DMS114 treated with DMSO at 0.1 percent for 48 hours (cell line): ENCODE measurements around the gene LRRC37A.
A peak's percentile ranks its signal among the peaks of the same experiment; 100 is the strongest.
"Not testable (repeated sequence)": the region's sequence is repeated elsewhere in the genome, so short reads cannot be mapped to it uniquely, and the experiment has no call there.

Experiments
- DNase-seq: peaks from one replicate; lab custom pipeline; 2025; ENCODE audit not compliant: unreplicated experiment; lab: John Stamatoyannopoulos, UW

The LRRC37A gene

DNA sequence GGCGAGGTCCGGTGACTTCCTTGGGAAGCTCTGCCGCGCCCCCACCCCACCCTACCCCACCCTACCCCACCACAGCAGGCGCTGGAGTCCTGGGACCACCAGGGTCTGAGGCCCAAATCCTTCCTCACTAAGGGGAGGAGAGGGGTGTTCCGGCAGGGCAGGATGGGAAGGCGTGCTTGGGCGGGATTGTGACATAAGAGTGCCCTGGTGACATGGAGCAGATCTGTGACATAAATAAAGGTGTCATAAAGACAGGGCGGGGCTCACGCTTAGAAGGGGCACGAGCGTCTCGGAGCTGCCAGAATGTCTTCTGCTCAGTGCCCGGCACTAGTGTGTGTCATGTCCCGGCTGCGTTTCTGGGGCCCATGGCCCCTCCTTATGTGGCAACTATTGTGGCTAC, at the start of gene LRRC37A:
Gene LRRC37A (plus strand): TSS at position 301 of the 400 bp plus-strand sequence. CDS start 3 bp downstream, at position 304.
- DNase-seq: not testable (repeated sequence)

DNA sequence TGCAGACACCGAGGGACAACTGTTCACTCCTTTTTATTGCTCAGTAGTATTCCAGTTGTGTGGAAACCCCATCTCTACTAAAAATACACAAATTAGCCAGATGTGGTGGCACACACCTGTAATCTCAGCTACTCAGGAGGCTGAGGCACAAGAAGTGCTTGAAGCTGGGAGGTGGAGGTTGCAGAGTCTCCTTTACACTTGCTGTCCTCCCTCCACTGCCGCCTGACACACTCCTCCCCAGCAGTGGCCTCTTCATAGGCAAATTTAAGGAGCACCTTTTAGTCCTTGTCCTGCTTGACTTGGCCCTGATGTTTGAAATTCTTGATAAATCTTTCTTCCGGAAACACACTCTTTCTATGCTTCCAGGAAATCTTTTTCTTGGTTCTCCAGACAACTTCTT, 45.8 kb upstream of the LRRC37A start:
- not testable (repeated sequence) for DNase-seq

DNA sequence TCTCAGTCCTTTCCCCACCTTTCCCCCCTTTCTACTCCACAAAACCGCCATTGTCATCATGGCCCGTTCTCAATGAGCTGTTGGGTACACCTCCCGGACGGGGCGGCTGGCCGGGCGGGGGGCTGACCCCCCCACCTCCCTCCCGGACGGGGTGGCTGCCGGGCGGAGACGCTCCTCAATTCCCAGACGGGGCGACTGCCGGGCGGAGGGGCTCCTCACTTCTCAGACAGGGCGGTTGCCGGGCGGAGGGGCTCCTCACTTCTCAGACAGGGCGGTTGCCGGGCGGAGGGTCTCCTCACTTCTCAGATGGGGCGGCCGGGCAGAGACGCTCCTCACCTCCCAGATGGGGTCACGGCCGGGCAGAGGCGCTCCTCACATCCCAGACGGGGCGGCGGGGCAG, 42.1 kb upstream of the LRRC37A start:
- DNase-seq: not testable (repeated sequence)

DNA sequence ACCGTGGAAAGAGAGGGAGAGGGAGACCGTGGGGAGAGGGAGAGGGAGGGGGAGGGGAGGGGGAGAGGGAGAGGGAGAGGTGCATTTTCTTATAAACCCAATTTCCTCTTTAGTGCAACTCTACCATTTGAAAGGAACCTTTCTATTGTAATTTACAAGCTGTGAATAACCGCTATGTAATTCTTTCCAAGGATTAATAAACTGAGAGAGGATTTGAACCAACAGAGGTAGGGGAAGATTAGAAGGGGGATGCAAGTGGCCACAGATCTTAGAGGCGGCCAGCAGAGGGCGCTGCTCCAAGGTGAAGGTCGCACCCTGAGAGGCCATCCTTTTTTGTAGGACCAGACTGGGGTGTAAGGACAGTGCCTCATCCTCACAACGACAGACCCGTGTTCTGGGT, 41.2 kb upstream of the LRRC37A start:
- peak; percentile 25 for DNase-seq

DNA sequence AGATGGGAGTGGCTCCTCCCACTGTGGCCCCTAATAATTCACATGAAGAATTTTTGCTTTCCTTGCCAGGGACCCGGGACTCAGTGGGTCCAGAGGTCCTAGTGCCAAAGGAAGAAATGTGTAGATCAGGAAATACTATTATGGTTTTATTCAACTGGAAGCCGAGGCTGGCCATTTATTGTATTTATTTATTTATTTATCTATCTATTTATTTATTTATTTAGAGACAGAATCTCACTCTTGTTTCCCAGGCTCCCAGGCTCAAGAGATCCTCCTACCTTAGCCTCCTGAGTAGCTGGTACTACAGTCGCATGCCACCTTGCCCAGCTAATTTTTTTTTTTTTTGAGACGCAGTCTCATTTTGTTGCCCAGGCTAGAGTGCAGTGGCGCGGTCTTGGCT, 40.7 kb upstream of the LRRC37A start:
- not testable (repeated sequence) for DNase-seq

DNA sequence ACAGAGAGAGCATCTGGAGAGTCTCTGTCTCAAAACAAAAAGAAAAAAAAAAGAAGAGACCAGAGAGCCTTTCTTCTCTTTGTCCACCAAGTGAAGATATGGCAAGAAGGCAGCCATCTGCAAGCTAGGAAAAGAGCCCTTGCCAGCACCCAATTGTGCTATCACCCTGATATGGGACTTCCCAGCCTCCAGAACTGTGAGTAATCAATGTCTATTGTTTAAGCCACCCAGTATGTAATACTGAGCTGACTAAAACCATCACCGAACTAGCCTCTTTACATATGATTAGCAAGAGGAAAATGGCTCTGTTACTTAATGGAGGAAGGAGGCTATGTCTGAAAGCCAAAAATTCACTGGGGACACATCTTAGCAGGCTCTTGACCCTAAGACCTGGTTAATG, 38.6 kb upstream of the LRRC37A start:
- not testable (repeated sequence) for DNase-seq

DNA sequence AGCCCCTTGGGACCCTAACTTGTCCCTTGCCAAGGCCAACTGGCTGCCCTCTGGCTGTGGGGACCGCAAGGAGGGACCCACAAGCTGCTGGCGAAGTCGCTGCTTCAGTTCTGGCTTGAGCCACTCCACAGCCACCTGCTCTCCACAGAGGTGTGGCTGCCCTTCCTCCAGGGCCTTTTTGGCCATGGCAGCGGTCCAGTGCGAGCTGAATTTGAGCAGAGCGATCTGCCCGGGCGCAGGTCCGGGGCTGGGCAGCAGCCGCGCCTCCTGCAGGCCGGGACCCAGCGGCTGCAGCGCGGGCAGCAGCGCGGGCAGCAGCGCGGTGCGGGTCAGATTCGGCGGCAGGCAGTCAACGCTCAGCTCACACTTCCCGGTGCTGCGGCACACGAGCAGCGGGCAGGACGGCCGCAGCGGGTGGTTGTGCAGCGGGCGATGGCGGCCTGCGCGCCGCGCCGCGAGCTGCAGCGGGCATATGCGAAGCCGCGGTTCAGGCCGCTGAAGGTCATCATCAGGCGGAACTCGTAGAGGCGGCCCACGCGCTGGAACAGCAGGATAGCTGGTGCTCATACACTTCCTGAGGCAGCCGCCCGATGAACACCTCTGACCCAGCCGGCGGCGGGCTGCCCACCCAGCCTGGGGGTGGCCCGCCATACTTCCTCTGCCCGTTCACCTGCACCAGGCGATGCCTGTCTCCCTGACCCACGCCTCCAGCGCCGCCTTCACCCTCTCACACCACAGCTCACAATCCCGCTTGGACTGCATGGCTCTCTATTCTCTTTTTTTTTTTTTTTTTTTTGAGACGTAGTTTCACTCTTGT, 34.9 kb upstream of the LRRC37A start:
- DNase-seq: not testable (repeated sequence)

DNA sequence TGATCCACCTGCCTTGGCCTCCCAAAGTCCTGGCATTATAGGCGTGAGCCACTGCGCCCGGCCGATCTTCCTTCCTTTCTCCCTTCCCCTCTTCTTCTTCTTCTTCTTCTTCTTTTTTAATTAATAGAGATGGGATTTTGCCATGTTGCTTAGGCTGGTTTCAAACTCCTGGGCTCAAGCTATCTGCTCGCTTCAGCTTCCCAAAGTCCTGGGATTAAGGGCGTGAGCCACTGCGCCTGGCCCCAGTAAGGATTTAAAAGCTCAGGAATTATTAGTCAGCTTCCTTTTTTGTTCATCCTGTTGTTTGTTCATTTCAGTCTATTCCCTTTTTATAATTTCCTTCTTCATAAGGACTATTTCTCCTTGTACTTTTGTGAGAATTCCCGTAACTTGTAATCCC, 32.7 kb upstream of the LRRC37A start:
- DNase-seq: no peak

DNA sequence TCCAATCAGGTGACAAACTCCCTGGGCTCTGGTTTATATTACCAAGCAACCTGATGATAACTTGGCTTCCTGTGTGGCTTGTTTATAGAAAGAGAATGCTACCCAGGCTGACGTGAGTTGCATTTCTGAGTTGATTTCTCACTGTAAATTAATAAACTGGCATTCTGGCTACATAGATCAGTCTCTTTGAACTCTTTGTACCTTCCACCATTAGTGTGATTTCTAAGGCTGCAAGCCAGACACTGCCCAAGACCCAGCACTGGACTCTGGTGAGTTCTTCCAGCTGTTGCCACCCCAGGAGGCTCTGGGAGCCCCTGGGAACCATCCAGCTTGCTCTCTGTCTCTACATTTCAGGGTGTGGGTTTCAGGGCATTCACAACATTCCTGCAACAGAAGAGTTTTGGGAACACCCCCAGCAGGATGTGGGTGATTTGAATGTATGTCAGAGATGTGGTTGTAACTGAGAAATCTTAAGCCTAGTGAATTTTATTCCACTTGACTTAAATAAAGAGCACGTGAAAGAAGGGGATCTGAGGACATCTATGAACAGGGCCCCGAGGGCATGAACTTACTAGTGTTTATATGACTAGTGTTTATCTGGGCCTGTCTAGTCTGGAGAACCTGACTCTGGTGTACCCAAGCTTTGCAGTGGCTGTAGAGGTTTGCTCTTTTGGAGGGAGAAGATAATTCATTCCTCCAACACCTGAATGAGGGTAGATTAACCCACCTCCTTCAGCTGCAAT, 30.3 kb upstream of the LRRC37A start:
- no peak for DNase-seq

DNA sequence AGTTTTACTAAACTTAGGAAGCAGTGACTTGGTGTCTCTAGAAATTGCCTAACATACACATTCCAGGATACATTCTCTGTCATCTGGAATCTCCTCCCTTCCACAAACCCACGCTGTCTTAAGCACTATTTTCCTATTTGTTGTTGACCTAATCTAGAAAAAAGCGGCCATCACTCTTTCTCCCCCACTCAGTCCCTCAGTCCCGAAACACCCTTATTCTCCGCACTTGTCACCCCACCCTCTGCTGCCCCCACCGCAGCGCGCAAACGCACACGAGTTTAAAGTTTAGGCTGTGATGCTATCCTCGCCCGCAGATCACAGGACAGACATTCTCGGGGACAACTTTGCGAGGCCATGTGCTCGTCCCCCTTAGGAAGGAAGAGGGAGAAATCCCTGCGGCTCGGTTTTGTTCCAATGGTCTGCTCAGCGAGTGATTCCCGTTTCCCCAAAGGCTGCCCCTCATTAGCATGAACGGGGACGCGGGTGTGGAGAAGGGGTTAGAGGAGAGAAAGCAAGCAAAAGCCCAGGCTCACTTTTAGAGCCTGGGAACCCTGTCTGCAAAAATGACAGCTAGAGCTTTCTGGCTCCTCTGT, 28.8 kb upstream of the LRRC37A start:
- peak; percentile 53 for DNase-seq

DNA sequence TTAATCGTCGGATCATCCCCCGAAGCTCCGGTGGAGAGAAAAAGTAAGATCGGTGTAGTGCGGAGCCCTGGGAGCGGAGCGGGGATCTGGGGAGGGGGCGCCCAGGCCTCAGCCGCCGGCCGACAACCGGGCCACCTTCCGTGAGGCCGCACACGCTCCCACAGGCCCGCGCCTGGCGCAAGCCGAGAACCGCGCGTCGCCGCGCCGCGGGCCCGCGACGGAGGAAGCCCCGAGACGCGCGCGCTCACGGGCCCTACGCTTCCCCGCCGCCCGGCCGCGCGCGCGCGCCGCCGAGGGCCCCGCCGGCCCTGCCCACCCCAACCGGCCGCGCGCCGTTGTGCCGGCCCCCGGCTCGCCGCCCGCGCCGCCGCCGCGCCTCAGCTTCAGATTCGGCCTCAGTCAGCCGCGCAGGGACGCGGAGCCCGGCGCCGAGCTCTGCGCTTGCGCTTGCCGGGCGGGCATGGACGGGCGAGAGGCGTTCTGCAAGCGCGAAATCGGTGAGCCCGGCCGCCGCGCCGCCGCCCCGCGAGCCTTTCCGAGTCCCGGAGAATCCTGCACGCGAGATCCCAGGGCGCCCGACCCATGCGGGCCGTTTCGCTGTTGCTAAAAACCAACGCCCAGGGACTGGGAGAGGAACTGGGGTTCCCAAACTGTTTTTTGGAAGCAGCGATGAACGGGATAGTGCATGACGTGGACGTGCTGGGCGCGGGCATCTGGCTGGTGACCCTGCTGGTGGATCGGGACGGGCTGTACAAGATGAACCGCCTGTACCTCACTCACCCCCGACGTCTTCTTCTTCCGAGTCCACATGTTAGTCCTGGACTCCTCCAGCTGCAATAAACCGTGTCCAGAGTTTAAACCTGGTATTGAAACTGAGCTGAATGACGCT, 28.0 kb upstream of the LRRC37A start:
- peak; percentile 83 for DNase-seq

DNA sequence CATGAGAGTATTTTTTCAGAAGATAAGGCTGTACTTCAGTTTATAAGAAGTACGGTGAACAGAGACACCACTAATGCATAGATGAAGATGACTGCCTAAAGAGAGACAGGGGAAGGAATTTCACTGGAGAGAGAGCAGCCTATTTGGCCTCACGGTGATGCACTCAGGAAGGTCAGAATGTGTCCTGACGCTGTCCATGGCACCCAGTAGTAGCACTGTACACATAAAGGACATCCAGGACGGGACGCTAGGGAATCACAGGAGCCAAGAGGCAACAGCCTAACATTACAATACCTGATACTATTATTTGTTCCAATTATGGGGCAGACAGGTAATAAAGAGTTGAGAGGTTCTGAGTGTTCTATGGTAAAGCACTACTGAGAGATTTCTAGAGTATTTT, 24.9 kb upstream of the LRRC37A start:
- DNase-seq: no peak

DNA sequence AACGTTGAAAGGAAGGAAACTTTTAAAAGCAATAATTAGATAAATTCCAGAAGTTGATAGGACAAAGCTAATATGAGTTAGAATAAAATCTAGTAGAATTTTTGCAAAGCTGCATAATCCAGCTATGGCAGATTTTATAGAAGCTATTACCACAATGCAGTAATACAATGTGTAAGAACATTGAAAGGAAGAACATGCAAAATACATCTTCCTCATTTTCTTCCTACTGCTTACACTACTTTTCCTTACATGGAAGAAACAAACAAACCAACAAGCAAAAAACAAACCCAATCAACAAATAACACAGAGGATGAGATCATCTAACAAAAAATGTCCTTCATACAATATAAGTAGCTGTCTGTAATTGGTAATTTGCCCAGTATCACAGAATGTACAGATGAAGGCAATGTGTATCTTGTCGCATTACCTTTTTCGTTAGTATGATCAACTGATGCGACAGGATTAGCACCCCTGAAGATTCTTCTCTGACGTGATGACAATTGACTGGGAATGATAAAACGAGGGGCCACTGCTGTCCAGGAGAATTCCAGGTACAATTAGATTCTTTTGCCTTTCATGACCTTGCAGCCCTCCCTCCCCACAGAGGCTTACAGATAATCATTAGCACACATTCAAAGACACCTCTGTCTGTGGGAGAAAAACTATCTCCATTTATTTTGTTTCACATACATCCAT, 21.2 kb upstream of the LRRC37A start:
- no peak for DNase-seq

DNA sequence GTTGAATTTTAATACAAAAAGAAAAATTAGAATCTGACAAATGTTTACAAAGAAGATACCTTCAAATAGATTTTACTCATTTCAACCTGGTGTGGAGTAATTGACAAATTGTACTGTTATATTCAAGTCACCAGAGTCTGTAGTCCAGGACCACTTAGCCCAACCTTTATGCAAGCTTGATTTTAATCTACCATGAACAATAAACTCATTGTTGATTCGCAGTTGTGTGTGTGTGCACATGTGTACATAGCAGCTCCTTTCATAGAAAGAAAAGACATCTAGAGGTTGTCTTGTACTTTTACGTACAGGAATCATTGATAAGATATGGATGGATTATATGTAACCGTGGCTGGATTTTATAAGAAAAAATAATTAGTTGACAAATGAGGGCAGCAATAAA, 20.7 kb upstream of the LRRC37A start:
- DNase-seq: no peak

DNA sequence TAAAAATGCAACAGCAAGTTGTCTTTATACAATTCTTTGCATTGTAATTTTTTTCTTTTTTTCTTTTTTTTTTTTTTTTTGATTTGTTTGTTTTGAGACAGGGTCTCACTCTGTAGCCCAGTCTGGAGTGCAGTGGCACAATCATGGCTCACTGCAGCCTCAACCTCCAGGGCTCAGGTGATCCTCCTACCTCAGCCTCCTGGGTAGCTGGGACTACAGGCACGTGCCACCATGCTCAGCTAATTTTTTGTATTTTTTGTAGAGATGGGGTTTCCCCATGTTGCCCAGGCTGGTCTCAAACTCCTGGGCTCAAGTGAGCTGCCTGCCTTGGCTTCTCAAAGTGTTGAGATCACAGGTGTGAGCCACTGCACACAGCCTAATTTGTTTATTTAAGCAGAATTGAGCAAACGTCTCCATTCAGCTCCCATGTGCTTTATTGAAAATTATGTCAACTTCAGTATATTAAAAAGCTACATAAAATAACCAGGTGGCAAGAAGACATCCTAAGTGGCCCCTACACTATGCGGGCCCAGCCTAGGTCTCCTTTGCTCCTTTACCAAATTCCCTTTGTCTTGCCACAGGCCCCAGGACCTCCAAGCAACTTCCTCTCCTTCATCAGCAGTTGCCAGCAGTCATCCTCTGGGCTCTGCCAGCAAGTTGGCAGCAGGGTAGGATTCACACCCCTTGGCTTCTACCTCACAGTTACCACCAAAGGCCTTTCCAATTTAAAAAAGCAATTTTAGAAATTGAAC, 18.0 kb upstream of the LRRC37A start:
- DNase-seq: not testable (repeated sequence)

DNA sequence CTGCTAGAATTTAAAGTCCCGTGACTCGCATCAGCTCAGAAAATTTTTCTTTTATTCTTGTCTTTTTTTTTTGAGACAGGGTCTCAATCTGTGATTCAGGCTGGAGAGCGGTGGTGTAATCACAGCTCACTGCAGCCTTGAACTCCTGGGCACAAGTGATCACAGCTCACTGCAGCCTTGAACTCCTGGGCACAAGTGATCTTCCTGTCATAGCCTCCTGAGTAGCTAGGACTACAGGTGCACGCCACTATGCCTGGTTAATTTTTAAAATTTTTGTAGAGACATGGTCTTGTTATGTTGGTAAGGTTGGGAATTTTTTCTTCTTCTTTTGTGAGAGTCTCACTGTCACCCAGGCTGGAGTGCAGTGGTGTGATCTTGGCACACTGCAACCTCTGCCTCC, 13.6 kb upstream of the LRRC37A start:
- not testable (repeated sequence) for DNase-seq

DNA sequence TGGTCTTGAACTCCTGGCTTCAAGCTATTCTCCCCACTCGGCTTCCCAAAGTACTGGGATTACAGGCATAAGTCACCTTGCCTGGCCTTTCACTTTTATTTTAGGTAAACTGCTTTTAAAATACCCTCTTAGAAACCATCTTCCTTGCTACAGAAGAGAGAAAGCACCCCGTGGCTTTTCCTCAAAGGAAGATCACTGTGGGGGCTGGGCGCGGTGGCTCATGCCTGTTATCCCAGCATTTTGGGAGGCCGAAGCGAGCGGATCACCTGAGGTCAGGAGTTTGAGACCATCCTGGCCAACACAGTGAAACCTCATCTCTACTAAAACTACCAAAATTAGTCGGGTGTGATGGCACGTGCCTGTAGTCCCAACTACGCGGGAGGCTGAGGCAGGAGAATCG, 12.3 kb upstream of the LRRC37A start:
- DNase-seq: not testable (repeated sequence)

DNA sequence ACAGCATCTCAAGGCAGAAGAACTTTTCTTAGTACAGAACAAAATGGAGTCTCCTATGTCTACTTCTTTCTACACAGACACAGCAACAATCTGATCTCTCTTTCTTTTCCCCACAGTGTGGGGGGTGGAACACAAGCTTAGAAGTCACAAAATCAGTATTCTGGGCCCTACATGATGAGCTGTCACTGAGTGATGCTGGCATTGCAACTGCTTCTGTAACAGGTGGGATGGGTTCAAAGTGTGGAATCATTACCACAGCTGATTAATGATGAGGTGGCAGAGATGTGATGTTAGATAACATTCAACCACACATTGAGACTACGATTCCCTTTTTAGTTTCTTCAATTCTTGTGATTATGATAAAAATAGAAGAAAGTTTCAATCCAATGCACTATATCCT, 10.5 kb upstream of the LRRC37A start:
- DNase-seq: not testable (repeated sequence)

DNA sequence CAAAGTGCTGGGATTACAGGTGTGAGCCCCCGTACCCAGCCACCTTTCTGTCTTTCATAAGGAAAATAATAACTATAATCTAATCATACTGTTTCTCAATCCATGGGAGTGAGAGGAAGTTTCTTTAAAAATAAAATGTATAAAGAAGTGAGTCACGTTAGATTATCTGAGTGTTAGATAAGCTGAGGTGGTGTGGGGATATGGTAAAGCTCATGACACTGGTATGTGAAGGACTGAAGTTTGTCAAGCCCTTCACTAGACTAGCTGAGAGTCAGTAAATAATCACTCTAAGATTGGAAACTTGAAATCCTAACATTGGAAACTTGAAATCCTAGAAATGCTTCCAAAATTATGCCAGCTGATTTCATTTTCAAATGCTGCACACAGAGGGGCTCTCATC, 9.4 kb upstream of the LRRC37A start:
- DNase-seq: not testable (repeated sequence)
